KMS-11 (cell line): ENCODE results near the gene ATXN7L1.

Experiments
- H2AFZ ChIP-seq: fragments of 200-600 bp; sonication (generic); 2 replicates; pipeline ENCODE4 v1.6.1; 2016; ENCODE audit warnings: antibody characterized with exemption, mixed run types, low read depth
- H3K27ac ChIP-seq: fragments of 200-600 bp; sonication (generic); 2 replicates; pipeline ENCODE4 v1.6.1; 2016; ENCODE audit warnings: mild to moderate bottlenecking, mixed run types
- H3K27me3 ChIP-seq: fragments of 200-600 bp; sonication (generic); 2 replicates; pipeline ENCODE4 v1.6.1; 2017; ENCODE audit warnings: mild to moderate bottlenecking, low read depth, mixed run types, moderate library complexity; ENCODE audit not compliant: insufficient read depth
- H3K36me3 ChIP-seq: fragments of 200-600 bp; sonication (generic); 2 replicates; pipeline ENCODE4 v1.6.1; 2017; ENCODE audit warnings: mild to moderate bottlenecking, mixed run types; ENCODE audit not compliant: insufficient read depth
- H3K4me1 ChIP-seq: fragments of 200-600 bp; sonication (generic); 2 replicates; pipeline ENCODE4 v1.6.1; 2016; ENCODE audit warnings: mild to moderate bottlenecking, low read depth, mixed run types; ENCODE audit not compliant: poor library complexity, severe bottlenecking
- H3K4me2 ChIP-seq: fragments of 200-600 bp; sonication (generic); 2 replicates; pipeline ENCODE4 v1.7.0; 2016; ENCODE audit warnings: mild to moderate bottlenecking, mixed run types
- H3K4me3 ChIP-seq: fragments of 200-600 bp; sonication (generic); IDR thresholded peaks from 2 replicates; pipeline ENCODE4 v1.6.1; 2017; ENCODE audit warnings: low read depth, low read length, mixed read lengths; ENCODE audit not compliant: insufficient read depth
- H3K79me2 ChIP-seq: fragments of 200-600 bp; sonication (generic); 2 replicates; pipeline ENCODE4 v1.6.1; 2016; ENCODE audit warnings: low read depth, mixed run types; ENCODE audit not compliant: insufficient read depth
- H3K9ac ChIP-seq: fragments of 200-600 bp; sonication (generic); 2 replicates; pipeline ENCODE4 v1.6.1; 2016; ENCODE audit warnings: mild to moderate bottlenecking, mixed run types
- H4K20me1 ChIP-seq: fragments of 200-600 bp; sonication (generic); 2 replicates; pipeline ENCODE4 v1.6.1; 2016; ENCODE audit warnings: mild to moderate bottlenecking, mixed run types; ENCODE audit not compliant: insufficient read depth
- TF ChIP-seq, protein P1 (sequence below): fragments of 200-600 bp; sonication (generic); conservative IDR thresholded peaks from 2 replicates; pipeline ENCODE4 v1.6.1; 2017; ENCODE audit warnings: low read depth, mild to moderate bottlenecking, antibody characterized with exemption, low read length, moderate library complexity, mixed read lengths

Gene ATXN7L1, protein sequence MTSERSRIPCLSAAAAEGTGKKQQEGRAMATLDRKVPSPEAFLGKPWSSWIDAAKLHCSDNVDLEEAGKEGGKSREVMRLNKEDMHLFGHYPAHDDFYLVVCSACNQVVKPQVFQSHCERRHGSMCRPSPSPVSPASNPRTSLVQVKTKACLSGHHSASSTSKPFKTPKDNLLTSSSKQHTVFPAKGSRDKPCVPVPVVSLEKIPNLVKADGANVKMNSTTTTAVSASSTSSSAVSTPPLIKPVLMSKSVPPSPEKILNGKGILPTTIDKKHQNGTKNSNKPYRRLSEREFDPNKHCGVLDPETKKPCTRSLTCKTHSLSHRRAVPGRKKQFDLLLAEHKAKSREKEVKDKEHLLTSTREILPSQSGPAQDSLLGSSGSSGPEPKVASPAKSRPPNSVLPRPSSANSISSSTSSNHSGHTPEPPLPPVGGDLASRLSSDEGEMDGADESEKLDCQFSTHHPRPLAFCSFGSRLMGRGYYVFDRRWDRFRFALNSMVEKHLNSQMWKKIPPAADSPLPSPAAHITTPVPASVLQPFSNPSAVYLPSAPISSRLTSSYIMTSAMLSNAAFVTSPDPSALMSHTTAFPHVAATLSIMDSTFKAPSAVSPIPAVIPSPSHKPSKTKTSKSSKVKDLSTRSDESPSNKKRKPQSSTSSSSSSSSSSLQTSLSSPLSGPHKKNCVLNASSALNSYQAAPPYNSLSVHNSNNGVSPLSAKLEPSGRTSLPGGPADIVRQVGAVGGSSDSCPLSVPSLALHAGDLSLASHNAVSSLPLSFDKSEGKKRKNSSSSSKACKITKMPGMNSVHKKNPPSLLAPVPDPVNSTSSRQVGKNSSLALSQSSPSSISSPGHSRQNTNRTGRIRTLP

DNA sequence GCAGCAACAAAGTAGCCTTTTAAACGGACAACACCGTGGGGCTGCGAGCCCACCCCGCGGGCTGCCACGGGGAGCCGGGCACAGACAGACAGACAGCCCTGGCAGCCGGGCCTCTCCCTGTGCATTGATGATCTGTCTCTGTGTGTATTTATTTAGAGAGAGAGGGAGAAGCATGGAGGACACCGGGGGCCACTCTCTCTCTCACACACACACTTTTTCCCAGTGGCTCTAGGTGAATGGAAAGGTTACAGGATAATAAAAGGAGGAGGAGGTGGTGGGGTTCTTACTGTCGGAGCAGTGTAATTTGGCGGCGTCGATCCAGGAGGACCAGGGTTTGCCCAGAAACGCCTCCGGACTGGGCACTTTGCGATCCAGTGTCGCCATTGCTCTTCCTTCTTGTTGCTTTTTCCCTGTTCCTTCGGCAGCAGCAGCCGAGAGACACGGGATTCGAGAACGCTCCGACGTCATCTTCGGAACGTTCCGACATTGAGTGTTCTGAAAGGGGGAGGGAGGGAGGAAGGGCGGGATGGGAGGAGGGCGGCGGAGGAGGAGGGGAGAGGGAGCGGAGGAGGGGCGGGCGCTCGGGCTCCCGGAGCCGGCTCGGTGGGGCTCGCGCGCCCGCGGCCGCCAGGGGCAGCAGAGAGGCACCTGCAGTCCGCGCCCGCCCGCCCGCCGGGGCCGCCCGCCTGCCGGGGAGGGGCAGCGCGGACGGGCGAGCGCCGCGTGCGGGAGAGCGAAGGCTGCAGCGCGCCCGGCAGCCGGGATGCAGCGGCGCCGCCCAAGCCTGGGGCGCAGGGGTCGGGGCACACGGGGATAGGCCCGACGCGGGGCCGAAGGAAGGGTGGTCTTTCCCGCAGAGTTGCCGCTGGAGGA is at the start of gene ATXN7L1:
TSS of gene ATXN7L1 (minus strand) at position 509 of the 873 bp plus-strand sequence. CDS start at position 468, 41 bp downstream.
- peak within 1 kb of the TSS; percentile 64; the same call in 1 of the 2 replicates for H3K9ac ChIP-seq
- no peak within 1 kb of the TSS for H3K27ac ChIP-seq
- H3K27me3 ChIP-seq = no peaks in the 10 kb centered on the region
- no peaks in the 10 kb centered on the region for H3K79me2 ChIP-seq
- H3K4me3 ChIP-seq = no peak within 1 kb of the TSS
- H3K4me1 ChIP-seq = peaks cover 6% of the 10 kb centered on the region
- TF ChIP-seq, protein P1, sequence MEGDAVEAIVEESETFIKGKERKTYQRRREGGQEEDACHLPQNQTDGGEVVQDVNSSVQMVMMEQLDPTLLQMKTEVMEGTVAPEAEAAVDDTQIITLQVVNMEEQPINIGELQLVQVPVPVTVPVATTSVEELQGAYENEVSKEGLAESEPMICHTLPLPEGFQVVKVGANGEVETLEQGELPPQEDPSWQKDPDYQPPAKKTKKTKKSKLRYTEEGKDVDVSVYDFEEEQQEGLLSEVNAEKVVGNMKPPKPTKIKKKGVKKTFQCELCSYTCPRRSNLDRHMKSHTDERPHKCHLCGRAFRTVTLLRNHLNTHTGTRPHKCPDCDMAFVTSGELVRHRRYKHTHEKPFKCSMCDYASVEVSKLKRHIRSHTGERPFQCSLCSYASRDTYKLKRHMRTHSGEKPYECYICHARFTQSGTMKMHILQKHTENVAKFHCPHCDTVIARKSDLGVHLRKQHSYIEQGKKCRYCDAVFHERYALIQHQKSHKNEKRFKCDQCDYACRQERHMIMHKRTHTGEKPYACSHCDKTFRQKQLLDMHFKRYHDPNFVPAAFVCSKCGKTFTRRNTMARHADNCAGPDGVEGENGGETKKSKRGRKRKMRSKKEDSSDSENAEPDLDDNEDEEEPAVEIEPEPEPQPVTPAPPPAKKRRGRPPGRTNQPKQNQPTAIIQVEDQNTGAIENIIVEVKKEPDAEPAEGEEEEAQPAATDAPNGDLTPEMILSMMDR = 0 out of 2 replicates have a peak, but pooled peaks have one; percentile 10
- peak within 1 kb of the TSS; percentile 99 for H2AFZ ChIP-seq
- no peaks in the 10 kb centered on the region for H4K20me1 ChIP-seq
- H3K36me3 ChIP-seq = no peaks in the 10 kb centered on the region
- H3K4me2 ChIP-seq = peak within 1 kb of the TSS; percentile 64

DNA sequence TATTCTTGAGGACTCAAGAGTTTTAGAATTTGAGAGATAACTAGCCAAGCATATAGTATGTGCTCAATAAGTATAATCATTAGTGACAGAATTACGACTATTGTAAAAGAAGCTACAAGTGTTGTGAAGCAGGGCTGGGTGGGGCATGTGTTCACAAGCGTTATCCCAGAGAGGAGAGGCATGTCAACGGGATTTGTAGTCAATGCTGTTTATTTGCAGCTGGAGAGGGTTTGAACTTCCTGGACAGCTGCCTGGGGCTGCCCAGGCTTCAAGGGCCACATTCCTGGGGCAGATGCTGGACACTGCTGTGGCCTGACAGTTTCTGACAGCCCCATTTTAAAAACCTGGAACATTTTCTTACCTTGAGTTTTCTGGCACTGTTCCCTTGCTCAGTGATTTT is 49.7 kb upstream of the ATXN7L1 start:
- H3K4me3 ChIP-seq = no peak overlapping the region
- H2AFZ ChIP-seq = no peak overlapping the region
- H4K20me1 ChIP-seq = no peaks in the 10 kb centered on the region
- H3K36me3 ChIP-seq = no peaks in the 10 kb centered on the region
- no peaks in the 10 kb centered on the region for H3K79me2 ChIP-seq
- H3K9ac ChIP-seq = no peak overlapping the region
- TF ChIP-seq, protein P1 = no peak
- peaks cover 9% of the 10 kb centered on the region for H3K4me1 ChIP-seq
- no peak overlapping the region for H3K4me2 ChIP-seq
- no peaks in the 10 kb centered on the region for H3K27me3 ChIP-seq
- no peak overlapping the region for H3K27ac ChIP-seq

DNA sequence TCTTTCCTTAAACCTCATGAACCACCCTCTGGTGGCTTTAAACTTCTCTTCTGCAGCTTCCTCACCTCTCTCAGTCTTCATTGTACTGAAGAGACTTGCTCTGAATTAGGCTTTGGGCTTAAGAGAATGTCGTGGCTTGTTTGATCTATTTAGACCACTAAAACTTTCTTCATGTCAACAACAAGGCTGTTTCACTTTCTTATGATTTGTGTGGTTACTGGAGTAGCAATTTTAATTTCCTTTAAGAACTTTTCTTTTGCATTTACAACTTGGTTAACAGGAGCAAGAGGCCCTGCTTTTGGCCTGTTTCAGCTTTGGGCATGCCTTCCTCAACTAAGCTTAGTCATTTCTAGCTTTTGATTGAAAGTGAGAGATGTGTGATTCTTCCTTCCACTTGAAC is 48.5 kb upstream of the ATXN7L1 start:
- no peaks in the 10 kb centered on the region for H3K27me3 ChIP-seq
- no peaks in the 10 kb centered on the region for H3K79me2 ChIP-seq
- peaks cover 9% of the 10 kb centered on the region for H3K4me1 ChIP-seq
- H2AFZ ChIP-seq = no peak overlapping the region
- TF ChIP-seq, protein P1 = no peak
- no peaks in the 10 kb centered on the region for H4K20me1 ChIP-seq
- no peak overlapping the region for H3K9ac ChIP-seq
- H3K4me2 ChIP-seq = no peak overlapping the region
- H3K27ac ChIP-seq = no peak overlapping the region
- H3K36me3 ChIP-seq = no peaks in the 10 kb centered on the region
- no peak overlapping the region for H3K4me3 ChIP-seq

DNA sequence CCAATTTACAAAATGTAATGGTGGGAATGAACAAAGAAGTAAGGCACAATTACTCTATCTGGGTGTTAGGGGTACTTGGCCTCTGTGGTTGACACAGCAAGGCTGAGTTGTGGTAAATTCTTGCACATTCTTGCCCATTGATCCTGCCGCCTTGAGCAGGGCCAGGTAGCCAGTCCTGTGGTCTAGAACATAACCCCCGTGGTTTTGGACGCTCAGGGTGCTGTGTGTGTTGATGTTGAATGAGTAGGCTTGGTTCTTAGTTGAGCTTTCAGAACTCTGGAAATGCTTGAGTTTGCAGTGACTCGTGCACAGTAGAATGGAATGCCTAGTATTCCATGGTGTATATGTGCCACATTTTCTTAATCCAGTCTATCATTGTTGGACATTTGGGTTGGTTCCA is 44.4 kb upstream of the ATXN7L1 start:
- no peak overlapping the region for H3K9ac ChIP-seq
- no peak overlapping the region for H3K4me3 ChIP-seq
- no peak overlapping the region for H2AFZ ChIP-seq
- H3K27me3 ChIP-seq = no peaks in the 10 kb centered on the region
- H3K27ac ChIP-seq = no peak overlapping the region
- peaks cover 9% of the 10 kb centered on the region for H3K4me1 ChIP-seq
- no peaks in the 10 kb centered on the region for H3K36me3 ChIP-seq
- TF ChIP-seq, protein P1 = no peak
- no peak overlapping the region for H3K4me2 ChIP-seq
- no peaks in the 10 kb centered on the region for H4K20me1 ChIP-seq
- no peaks in the 10 kb centered on the region for H3K79me2 ChIP-seq
